GM23338 (cell line): ENCODE measurements around the gene PIBF1. TPM values are rescaled to one million over a fixed set of nuclear protein-coding genes. Genes with fewer than 3 reads are reported as not detected.

ENCODE experiments used
- ATAC-seq: fragments of 200-7000 bp; cut with Tn5 transposase; 3 replicates; pipeline ENCODE4 v1.9.1; 2020
- DNase-seq: peaks from one replicate; pipeline ENCODE4 v3.0.0-alpha.2; 2015; ENCODE audit warnings: low spot score
- H2AFZ ChIP-seq: fragments of 200-600 bp; sonication (generic); 2 replicates; pipeline ENCODE4 v1.8.0; 2016; ENCODE audit warnings: antibody characterized with exemption, mild to moderate bottlenecking, moderate library complexity
- H3F3A ChIP-seq: fragments of 200-600 bp; sonication (generic); replicated peaks from 2 replicates; pipeline ENCODE4 v1.8.0; 2017; ENCODE audit warnings: antibody characterized with exemption, mixed run types, low read depth
- H3K27ac ChIP-seq: fragments of 200-600 bp; sonication (generic); 2 replicates; pipeline ENCODE4 v1.6.1; 2016; ENCODE audit warnings: low read depth
- H3K27me3 ChIP-seq: fragments of 200-600 bp; sonication (generic); 2 replicates; pipeline ENCODE4 v1.8.0; 2016; ENCODE audit warnings: mild to moderate bottlenecking, mixed run types, moderate library complexity; ENCODE audit not compliant: insufficient read depth
- H3K36me3 ChIP-seq: fragments of 200-600 bp; sonication (generic); 2 replicates; pipeline ENCODE4 v1.8.0; 2016; ENCODE audit warnings: mild to moderate bottlenecking; ENCODE audit not compliant: insufficient read depth
- H3K4me1 ChIP-seq: fragments of 200-600 bp; sonication (generic); 2 replicates; pipeline ENCODE4 v1.8.0; 2016; ENCODE audit warnings: mild to moderate bottlenecking, moderate library complexity; ENCODE audit not compliant: insufficient read depth
- H3K4me2 ChIP-seq: fragments of 200-600 bp; sonication (generic); 2 replicates; pipeline ENCODE4 v1.7.1; 2017; ENCODE audit warnings: mixed run types
- H3K4me3 ChIP-seq: fragments of 200-600 bp; sonication (generic); 2 replicates; pipeline ENCODE4 v1.6.1; 2016; ENCODE audit warnings: mixed run types
- H3K79me2 ChIP-seq: fragments of 200-600 bp; sonication (generic); replicated peaks from 2 replicates; pipeline ENCODE4 v1.8.0; 2017; ENCODE audit warnings: mild to moderate bottlenecking; ENCODE audit not compliant: insufficient read depth
- H3K9me2 ChIP-seq: fragments of 200-600 bp; sonication (generic); 2 replicates; pipeline ENCODE4 v1.8.0; 2017; ENCODE audit not compliant: insufficient read depth
- H4K20me1 ChIP-seq: fragments of 200-600 bp; sonication (generic); replicated peaks from 2 replicates; pipeline ENCODE4 v1.8.0; 2017; ENCODE audit warnings: mild to moderate bottlenecking; ENCODE audit not compliant: insufficient read depth
- H3K27ac Mint-ChIP-seq: 2 replicates; pipeline ENCODE4 v1.8.0; 2020; ENCODE audit warnings: inconsistent platforms, mild to moderate bottlenecking, moderate library complexity, mixed read lengths
- H3K27me3 Mint-ChIP-seq: 3 replicates; pipeline ENCODE4 v1.8.0; 2022; ENCODE audit warnings: low read depth, mild to moderate bottlenecking, moderate library complexity, mixed read lengths, inconsistent platforms; ENCODE audit not compliant: insufficient read depth, poor library complexity
- H3K36me3 Mint-ChIP-seq: 3 replicates; pipeline ENCODE4 v1.8.0; 2021; ENCODE audit warnings: low read depth, mild to moderate bottlenecking, inconsistent platforms, moderate library complexity, mixed read lengths
- H3K4me1 Mint-ChIP-seq: 3 replicates; pipeline ENCODE4 v1.8.0; 2020; ENCODE audit warnings: mild to moderate bottlenecking, inconsistent platforms, mixed read lengths
- H3K4me3 Mint-ChIP-seq: 3 replicates; pipeline ENCODE4 v1.8.0; 2021; ENCODE audit warnings: moderate library complexity, mild to moderate bottlenecking, inconsistent platforms, mixed read lengths
- H3K9me3 Mint-ChIP-seq: 3 replicates; pipeline ENCODE4 v1.8.0; 2020; ENCODE audit warnings: moderate library complexity, mild to moderate bottlenecking, inconsistent platforms, mixed read lengths
- CTCF ChIP-seq, 2 experiments: fragments of 200-600 bp in 1 of 2; sonication (generic) in 1 of 2; conservative IDR thresholded peaks; 2 replicates each; pipeline versions ENCODE4 v1.5.1 to v1.6.1; 2016 to 2017; ENCODE audit warnings: antibody characterized with exemption in 2 of 2, low read depth in 2 of 2, mild to moderate bottlenecking in 2 of 2, moderate library complexity in 1 of 2
- ETS1 ChIP-seq: IDR thresholded peaks from 2 replicates; pipeline ENCODE4 v1.6.1; 2016; ENCODE audit warnings: antibody characterized with exemption
- EZH2phosphoT487 ChIP-seq: fragments of 200-600 bp; sonication (generic); IDR thresholded peaks from one replicate; pipeline ENCODE4 v1.8.1; 2018; ENCODE audit warnings: antibody characterized with exemption; ENCODE audit not compliant: unreplicated experiment
- NANOG ChIP-seq: IDR thresholded peaks from 2 replicates; pipeline ENCODE4 v1.6.1; 2016; ENCODE audit warnings: antibody characterized with exemption, borderline replicate concordance
- POLR2AphosphoS5 ChIP-seq: IDR thresholded peaks from 2 replicates; pipeline ENCODE4 v1.6.1; 2016; ENCODE audit warnings: antibody characterized with exemption, low read depth
- STAT1 ChIP-seq: IDR thresholded peaks from one replicate; pipeline ENCODE4 v1.6.1; 2016; ENCODE audit warnings: antibody characterized with exemption; ENCODE audit not compliant: unreplicated experiment
- ZNF114 ChIP-seq: fragments of 250-450 bp; sonication (Bioruptor Pico); IDR thresholded peaks from 2 replicates; pipeline ENCODE4 v1.5.0; 2020; ENCODE audit warnings: mild to moderate bottlenecking, moderate library complexity
- polyA plus RNA-seq: library from polyadenylated mRNA; unstranded; fragments of >200 nt; fragmentation: Nextera tagmentation; extraction: Ambion mirVana; gene quantifications from 2 replicates; pipeline ENCODE4 v1.2.1, GENCODE V29; 2016
- total RNA-seq: library from RNA; depleted of rRNA; stranded (reverse); fragments of >200 nt; shearing (Covaris generic); gene quantifications from 2 replicates; pipeline ENCODE4 v1.2.3, GENCODE V29; 2014

Gene PIBF1
- total and polyA plus RNA-seq, 2 experiments from 2014 or later: 14.9 to 22.6 TPM

- Histone ChIP-seq H3K4me3 (no peak overlapping the region), H4K20me1 (no peaks in the 10 kb centered on the region), H3K4me1 (no peaks in the 10 kb centered on the region), H3F3A (no peaks in the 10 kb centered on the region), H3K4me2 (no peak overlapping the region), H2AFZ (no peak overlapping the region), H3K9me2 (no peaks in the 10 kb centered on the region), H3K79me2 (no peaks in the 10 kb centered on the region), H3K36me3 (no peaks in the 10 kb centered on the region), H3K27ac (no peak overlapping the region), H3K27me3 (no peaks in the 10 kb centered on the region)
- DNase-seq (no peak), ATAC-seq (no peak)
- Mint-ChIP-seq H3K27ac (no peak overlapping the region), H3K4me3 (no peak overlapping the region), H3K36me3 (peaks cover 5% of the 10 kb centered on the region; the same call in 2 of the 3 replicates), H3K9me3 (no peaks in the 10 kb centered on the region), H3K4me1 (no peaks in the 10 kb centered on the region), H3K27me3 (no peaks in the 10 kb centered on the region)
- TF ChIP-seq ZNF114 (CRISPR knock-in tag) (no peak), NANOG (no peak), STAT1 (no peak), POLR2AphosphoS5 (no peak)
These were observed 70.3 kb downstream of the PIBF1 start for GRCh38 chr13:72852207-72852606.

- Histone ChIP-seq H3K36me3 (no peaks in the 10 kb centered on the region), H3F3A (no peaks in the 10 kb centered on the region), H3K79me2 (no peaks in the 10 kb centered on the region), H3K27me3 (no peaks in the 10 kb centered on the region), H3K4me2 (no peak overlapping the region), H2AFZ (no peak overlapping the region), H3K4me1 (no peaks in the 10 kb centered on the region), H4K20me1 (no peaks in the 10 kb centered on the region), H3K27ac (no peak overlapping the region), H3K9me2 (no peaks in the 10 kb centered on the region), H3K4me3 (no peak overlapping the region)
- H3K27ac Mint-ChIP-seq: no peak overlapping the region
- H3K27me3 Mint-ChIP-seq: no peaks in the 10 kb centered on the region
- H3K4me3 Mint-ChIP-seq: no peak overlapping the region
- H3K4me1 Mint-ChIP-seq: no peaks in the 10 kb centered on the region
- ATAC-seq: no peak
- TF ChIP-seq CTCF (conservative IDR thresholded peaks at IDR 0.05; ENCODE audit: low read depth in 2 of 2): no peak
- no peak for TF ChIP-seq EZH2phosphoT487
- no peak for DNase-seq
- no peaks in the 10 kb centered on the region for H3K9me3 Mint-ChIP-seq
- peaks cover 2% of the 10 kb centered on the region; the same call in 1 of the 3 replicates for H3K36me3 Mint-ChIP-seq
These were observed 71.1 kb downstream of the PIBF1 start for GRCh38 chr13:72853000-72853399.

- peaks cover 1% of the 10 kb centered on the region for H3K27me3 Mint-ChIP-seq
- no peak overlapping the region for H3K4me3 Mint-ChIP-seq
- Histone ChIP-seq H3K9me2 (no peaks in the 10 kb centered on the region), H3K4me2 (no peak overlapping the region), H3K79me2 (no peaks in the 10 kb centered on the region), H3K4me3 (no peak overlapping the region), H3F3A (no peaks in the 10 kb centered on the region), H3K36me3 (no peaks in the 10 kb centered on the region; the same call in 1 of the 2 replicates), H4K20me1 (no peaks in the 10 kb centered on the region), H3K27me3 (no peaks in the 10 kb centered on the region), H3K4me1 (no peaks in the 10 kb centered on the region), H2AFZ (no peak overlapping the region), H3K27ac (no peak overlapping the region)
- peaks cover 6% of the 10 kb centered on the region; the same call in 2 of the 3 replicates for H3K36me3 Mint-ChIP-seq
- no peaks in the 10 kb centered on the region for H3K4me1 Mint-ChIP-seq
- no peak overlapping the region for H3K27ac Mint-ChIP-seq
- ATAC-seq (no peak), DNase-seq (no peak)
- H3K9me3 Mint-ChIP-seq: no peaks in the 10 kb centered on the region
- TF ChIP-seq ETS1 (no peak), STAT1 (no peak)
These were observed 82.4 kb downstream of the PIBF1 start for GRCh38 chr13:72864142-72865011.
